GM18511 (cell line): ENCODE measurements around the gene CCR6.
"Not testable (repeated sequence)": the region's sequence is repeated elsewhere in the genome, so short reads cannot be mapped to it uniquely, and the experiment has no call there.

Source experiments
- ATAC-seq: cut with Tn5 transposase; IDR thresholded peaks from one replicate; pipeline ENCODE4 v1.9.1; 2021; ENCODE audit warnings: mild to moderate bottlenecking, moderate library complexity; ENCODE audit not compliant: unreplicated experiment

CCR6 gene

GRCh38 chr6:167122827-167123657 lies at the start of gene CCR6:
Gene CCR6 (plus strand): TSS chr6:167123096. CDS start chr6:167136135, 13,039 bp downstream.
- ATAC-seq, result peak; percentile 23

GRCh38 chr6:167073679-167074274 lies 49.1 kb upstream of the CCR6 start:
- no peak for ATAC-seq

- no peak for ATAC-seq
These were observed 45.5 kb upstream of the CCR6 start for GRCh38 chr6:167077241-167077932.

- ATAC-seq, result no peak
These were observed 44.2 kb upstream of the CCR6 start for GRCh38 chr6:167078745-167079144.

- peak; percentile 100 for ATAC-seq
These were observed 43.0 kb upstream of the CCR6 start for GRCh38 chr6:167079853-167080297.

- no peak for ATAC-seq
These were observed 35.0 kb upstream of the CCR6 start for GRCh38 chr6:167087857-167088354.

GRCh38 chr6:167088741-167089140 lies 34.2 kb upstream of the CCR6 start:
- ATAC-seq, result not testable (repeated sequence)

- ATAC-seq, result no peak
These were observed 33.4 kb upstream of the CCR6 start for GRCh38 chr6:167089243-167090142.

GRCh38 chr6:167090171-167090570 lies 32.7 kb upstream of the CCR6 start:
- no peak for ATAC-seq

- ATAC-seq, result no peak
These were observed 31.7 kb upstream of the CCR6 start for GRCh38 chr6:167091026-167091804.

GRCh38 chr6:167091805-167092107 lies 31.1 kb upstream of the CCR6 start:
- no peak for ATAC-seq

- ATAC-seq, result no peak
These were observed 30.1 kb upstream of the CCR6 start for GRCh38 chr6:167092672-167093339.

- no peak for ATAC-seq
These were observed 29.4 kb upstream of the CCR6 start for GRCh38 chr6:167093406-167093921.

GRCh38 chr6:167093922-167094432 lies 28.9 kb upstream of the CCR6 start:
- ATAC-seq, result peak; percentile 53

GRCh38 chr6:167094436-167094819 lies 28.5 kb upstream of the CCR6 start:
- peak; percentile 31 for ATAC-seq

- ATAC-seq, result peak; percentile 62
These were observed 27.9 kb upstream of the CCR6 start for GRCh38 chr6:167094820-167095637.

GRCh38 chr6:167095888-167096287 lies 27.0 kb upstream of the CCR6 start:
- ATAC-seq, result no peak

- no peak for ATAC-seq
These were observed 25.9 kb upstream of the CCR6 start for GRCh38 chr6:167096991-167097390.
